Posterior vena cava (tissue), 2 donors: ENCODE results near the gene ZNF362. TPM values are rescaled to one million over a fixed set of nuclear protein-coding genes. Genes with fewer than 3 reads are reported as not detected.

Experiments
- DNase-seq: peaks from one replicate; pipeline ENCODE4 v3.0.0-alpha.2; 2020; ENCODE audit warnings: low spot score
- intact Hi-C, 2 donors: fragments of 100-400 bp; cut with DNase I; formaldehyde crosslinking; loops; one replicate each; pipeline versions ENCODE4 v1.14.1 to v1.14.2; 2022 to 2023
- long read RNA-seq, 2 donors: library from polyadenylated mRNA; unstranded; transcript quantifications; one replicate each; pipeline ENCODE4 v2.0.0, GENCODE V29; 2020 to 2021
- total RNA-seq, 2 donors: library from RNA; stranded (reverse); fragmentation: NEBNext Ultra II Directional; extraction: Animal tissue kit (Norgen Biotek cat#: 25700); gene quantifications; one replicate each; pipeline ENCODE4 v1.2.1, GENCODE V29; 2021
- donor health status: DM: yes; HTN: yes; CAD: no.
- donor health status: DM: yes; HTN: yes; CAD: no.

Gene ZNF362
- total RNA-seq: 10 to 100 TPM; 25.8 to 37.0 TPM
- long read RNA-seq, donor 1, partial matches to known transcripts: 4 of 11 reads
- long read RNA-seq, donor 1, other reads (novel, unspliced or antisense): 6 of 11 reads
- long read RNA-seq, donor 2, partial matches to known transcripts: 30 of 30 reads
- long read RNA-seq, donor 2, other reads (novel, unspliced or antisense): 0 of 30 reads

DNA sequence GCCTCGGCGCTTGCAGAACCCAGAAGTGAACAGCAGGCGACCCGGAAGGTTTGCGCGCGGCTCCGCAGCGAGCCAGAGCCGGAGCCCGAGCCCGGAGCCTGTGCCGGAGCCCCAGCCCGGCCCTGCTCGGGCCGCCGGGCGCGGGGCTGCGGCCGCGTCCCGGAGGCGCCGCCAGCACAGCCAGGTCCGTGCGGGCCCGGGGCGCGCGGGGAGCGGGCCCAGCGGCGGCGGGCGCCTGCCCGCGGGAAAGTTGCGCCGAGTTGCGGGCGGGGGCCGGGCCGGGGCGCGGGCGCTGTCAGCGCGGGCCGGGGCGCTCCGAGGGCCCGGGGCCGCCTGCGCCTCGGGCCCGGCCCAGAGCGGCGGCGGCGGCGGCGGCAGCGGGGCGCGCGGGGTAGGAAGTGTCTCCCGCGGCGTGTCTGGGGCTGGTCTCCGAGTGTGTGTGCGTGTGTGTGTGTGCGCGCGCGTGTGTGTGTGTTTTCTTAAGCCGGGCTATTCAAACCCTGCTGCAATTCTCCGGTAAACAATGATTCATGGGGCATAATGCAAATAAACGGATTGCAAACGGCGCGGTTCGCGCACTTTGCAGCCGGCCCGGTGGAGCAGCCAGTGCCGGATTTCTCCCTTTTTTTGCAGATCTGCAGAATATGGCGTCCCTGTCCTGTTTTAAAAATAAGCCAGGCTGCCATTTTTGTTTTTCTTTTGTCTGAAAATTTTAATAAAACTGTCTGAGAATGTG, at the start of gene ZNF362:
TSS of gene ZNF362 (plus strand) at position 22 of the 736 bp plus-strand sequence. CDS start 14,083 bp downstream, outside the sequence.
- DNase-seq: peak; percentile 85
- intact Hi-C loops: no loop called here

DNA sequence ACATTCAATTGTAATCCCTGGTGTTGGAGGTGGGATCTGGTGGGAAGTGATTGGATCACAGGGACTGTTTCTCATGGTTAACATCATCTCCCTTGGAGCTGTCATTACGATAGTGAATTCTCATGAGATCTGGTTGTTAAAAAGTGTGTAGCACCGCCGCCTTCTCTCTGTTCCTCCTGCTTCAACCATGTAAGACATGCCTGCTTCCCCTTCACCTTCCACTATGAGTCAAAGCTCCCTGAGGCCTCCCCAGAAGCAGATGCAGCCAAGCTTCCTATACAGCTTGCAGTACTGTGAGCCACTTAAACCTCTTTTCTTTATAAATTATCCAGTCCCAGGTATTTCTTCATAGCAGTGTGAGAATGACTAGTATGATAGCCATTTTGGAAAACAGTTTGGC, 44.3 kb upstream of the ZNF362 start:
- intact Hi-C loops: no loop called here
- DNase-seq: no peak

- intact Hi-C loops: loop anchor here in 1 of 2 donors (1.0 kb wide), 1 partner anchor 149 kb away; no protein-coding TSS in a partner anchor
- DNase-seq: no peak
Measured at GRCh38 chr1:33219886-33220661, 36.2 kb upstream of the ZNF362 start.

- intact Hi-C loops: loop anchor here in 1 of 2 donors (1.0 kb wide), 1 partner anchor 148 kb away; no protein-coding TSS in a partner anchor
- no peak for DNase-seq
Measured at GRCh38 chr1:33220676-33221384, 35.5 kb upstream of the ZNF362 start.

DNA sequence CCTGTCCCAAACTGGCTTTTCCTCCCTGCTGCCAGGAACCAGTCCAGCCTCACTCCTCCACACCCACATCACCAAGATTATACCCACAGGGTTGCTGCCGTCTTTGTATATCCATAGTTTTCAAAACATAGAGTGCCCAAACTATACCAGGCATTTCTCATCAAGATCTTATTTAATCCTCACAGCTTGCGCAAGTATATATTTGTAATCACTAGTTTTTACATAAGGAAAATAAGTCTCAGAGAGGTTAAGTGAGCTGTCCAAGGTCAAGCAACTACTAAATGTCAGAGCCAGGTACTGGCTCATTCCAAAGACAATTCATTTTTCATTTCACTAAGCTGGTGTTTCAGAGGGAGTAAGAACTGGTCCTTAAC, 34.9 kb upstream of the ZNF362 start:
- no peak for DNase-seq
- intact Hi-C loops: no loop called here

DNA sequence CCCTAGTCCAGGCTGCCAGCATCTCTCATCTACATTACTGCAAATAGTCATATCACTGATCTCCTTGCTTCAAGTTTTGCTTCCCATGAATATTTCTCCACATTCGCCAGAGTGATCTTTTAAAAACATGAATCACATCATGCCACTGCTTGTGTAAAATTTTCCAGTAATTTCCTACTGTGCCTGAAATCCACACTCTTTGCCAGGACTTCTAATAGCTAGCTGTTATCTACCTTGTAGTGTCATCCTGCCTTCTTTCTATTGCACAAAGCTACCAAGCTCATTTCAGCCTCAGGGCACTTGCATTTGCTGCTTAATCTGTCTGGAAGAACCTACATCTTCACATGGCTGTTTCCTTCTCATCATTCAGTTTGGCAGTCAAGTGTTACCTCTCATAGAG, 33.9 kb upstream of the ZNF362 start:
- no peak for DNase-seq
- intact Hi-C loops: no loop called here

DNA sequence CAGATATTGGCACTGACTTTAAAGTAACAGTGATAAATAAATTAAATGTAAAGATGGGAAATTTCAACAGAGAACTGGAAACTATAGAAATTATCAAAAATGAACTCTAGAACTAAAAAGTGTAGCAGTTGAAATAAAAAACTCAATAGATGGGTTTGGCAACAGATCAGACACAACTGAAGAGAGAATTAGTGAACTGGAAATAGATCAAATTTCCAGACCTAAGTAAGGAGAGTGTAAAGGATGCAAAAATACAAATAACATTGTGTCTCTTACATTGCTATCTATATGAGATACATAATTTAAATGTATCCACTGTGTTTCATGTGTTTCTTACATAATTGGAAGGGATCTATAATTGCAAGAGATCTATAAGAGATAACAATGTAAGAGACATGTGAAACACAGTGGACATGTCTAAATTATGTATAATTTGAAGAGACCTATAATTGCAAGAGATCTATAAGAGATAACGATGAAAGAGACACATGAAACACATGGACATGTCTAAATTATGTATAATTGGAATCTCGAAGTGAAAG, 32.1 kb upstream of the ZNF362 start:
- intact Hi-C loops: no loop called here

GRCh38 chr1:33225586-33225985, 30.7 kb upstream of the ZNF362 start:
- intact Hi-C loops: no loop called here
- no peak for DNase-seq

More for the DNA sequence above, 32.1 kb upstream of the ZNF362 start:
- no peak for DNase-seq

DNA sequence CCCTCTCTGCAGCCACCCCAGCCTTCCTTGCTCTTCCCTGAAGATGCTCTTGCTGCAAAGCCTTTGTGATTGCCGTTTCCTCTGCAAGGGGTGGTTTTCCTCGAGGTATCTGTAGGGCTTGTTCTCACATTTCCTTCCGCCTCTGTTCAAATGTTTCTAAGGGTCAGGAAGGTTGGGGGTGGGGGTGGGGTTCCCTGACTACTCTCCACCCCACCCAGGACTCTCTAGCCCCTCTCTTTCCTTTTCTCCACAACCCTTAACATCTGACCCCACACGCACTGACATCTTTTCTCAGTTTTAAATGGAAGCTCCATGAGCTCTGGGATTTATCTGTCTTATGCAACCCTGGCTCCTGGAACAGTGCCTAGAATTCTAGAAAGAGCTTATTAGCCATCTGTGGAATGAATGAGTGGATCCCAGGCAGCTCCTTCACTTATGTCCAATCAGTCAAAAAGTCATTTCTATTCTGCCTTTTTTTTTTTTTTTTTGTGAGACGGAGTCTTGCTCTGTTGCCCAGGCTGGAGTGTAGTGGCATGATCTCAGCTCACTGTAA, 27.3 kb upstream of the ZNF362 start:
- intact Hi-C loops: no loop called here
- DNase-seq: no peak

DNA sequence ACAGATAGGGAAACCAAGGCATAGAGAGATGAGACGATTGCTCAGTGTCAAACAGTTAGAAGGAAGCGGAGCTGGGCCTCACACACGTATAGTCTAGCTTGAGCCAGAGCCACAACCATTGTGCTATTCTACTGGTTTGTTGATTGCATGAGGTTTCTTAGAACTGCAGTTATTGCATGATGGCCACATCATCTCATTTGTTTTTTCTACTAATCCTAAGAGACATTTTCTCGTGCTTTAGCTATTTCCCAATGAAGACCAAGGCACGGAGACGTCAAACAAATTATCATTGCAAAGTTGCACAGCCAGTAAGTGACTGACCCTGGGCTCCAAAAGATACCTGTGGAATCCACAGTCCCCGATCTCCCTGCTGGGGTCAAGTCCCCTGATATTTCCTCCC, 25.1 kb upstream of the ZNF362 start:
- intact Hi-C loops: loop anchor here in 1 of 2 donors (10.0 kb wide), 1 partner anchor 234 kb away; no protein-coding TSS in a partner anchor

DNA sequence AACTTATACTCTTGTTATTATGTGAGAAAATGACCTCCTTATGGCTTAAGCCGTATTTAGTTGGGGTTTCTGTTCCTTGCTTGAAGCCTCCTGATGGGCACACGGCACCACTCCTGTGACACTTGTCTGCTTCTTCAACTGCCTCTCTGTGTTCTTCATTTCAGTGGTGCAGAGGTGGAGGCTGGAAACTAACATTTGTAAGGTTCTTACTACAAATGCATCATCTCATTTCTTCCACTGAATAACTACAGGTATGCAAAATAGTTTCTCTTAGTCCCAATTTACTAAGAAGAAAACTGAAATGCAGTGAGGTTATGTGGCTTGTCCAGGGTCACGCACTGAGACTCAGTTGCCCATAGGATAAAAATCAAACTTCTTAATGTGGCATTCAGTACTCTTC, 23.6 kb upstream of the ZNF362 start:
- no peak for DNase-seq
- intact Hi-C loops: loop anchor here in 1 of 2 donors (10.0 kb wide), 1 partner anchor 232 kb away; no protein-coding TSS in a partner anchor

More for the DNA sequence above, 25.1 kb upstream of the ZNF362 start:
- DNase-seq: no peak

- intact Hi-C loops: loop anchor here in 1 of 2 donors (10.0 kb wide), 1 partner anchor 231 kb away; no protein-coding TSS in a partner anchor
- no peak for DNase-seq
Measured at GRCh38 chr1:33234131-33234530, 22.2 kb upstream of the ZNF362 start.

DNA sequence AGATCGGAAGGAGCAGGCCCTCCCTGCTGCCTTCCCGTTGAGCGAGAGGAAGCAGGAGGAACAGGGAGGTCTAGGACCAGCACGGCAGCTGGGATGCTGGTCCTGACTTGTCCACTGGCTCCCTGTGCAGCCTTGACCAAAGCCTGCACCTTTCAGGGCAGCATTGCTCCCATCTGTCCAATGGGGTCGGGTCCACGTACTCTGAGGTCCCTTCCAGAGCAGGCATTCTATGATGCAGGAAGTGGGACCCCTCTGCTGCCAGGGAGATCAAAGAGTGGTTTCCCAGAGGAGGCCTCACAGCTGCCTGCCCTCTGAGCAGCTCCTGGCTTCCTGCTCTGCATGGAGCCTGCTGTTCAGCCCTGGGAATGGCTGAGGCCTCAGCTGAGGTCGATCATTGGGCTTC, 21.7 kb upstream of the ZNF362 start:
- DNase-seq: peak; percentile 42
- intact Hi-C loops: loop anchor here in 1 of 2 donors (10.0 kb wide), 1 partner anchor 230 kb away; no protein-coding TSS in a partner anchor

DNA sequence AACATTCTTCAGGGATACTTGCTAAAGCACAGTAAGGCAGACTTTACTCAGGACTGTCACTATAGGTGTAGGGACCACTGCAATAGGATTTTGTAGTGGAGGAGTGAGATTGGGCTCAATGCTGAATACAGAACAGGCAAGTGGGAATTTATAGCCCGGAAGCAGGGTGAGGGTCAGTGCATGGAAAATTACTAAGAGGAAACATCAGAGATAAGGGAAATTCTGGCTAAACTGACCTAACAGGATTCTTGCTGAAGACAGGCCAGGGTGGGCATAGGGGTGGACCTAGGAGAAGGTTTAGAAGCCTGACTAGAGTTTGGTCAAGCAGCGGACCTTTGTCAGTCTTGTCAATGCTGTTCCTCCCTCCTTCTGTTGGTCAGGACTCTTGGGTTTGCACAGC, 20.8 kb upstream of the ZNF362 start:
- intact Hi-C loops: loop anchor here in 1 of 2 donors (10.0 kb wide), 1 partner anchor 229 kb away; no protein-coding TSS in a partner anchor
- DNase-seq: peak; percentile 13

DNA sequence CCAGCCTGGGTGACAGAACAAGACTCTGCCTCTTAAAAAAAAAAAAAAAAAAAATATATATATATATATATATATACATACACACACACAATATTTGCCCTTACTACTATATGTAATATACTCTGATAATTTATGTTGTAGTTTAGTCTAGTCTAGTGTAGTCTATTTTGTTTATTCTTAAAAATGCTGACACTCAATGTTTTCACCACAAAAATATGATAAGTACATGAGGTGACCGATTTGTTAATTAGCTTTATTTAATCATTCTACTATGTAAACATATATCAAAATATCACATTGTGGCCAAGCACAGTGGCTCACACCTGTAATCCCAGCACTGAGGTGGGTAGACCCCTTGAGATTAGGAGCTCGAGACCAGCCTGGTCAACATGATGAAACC, 19.8 kb upstream of the ZNF362 start:
- no peak for DNase-seq
- intact Hi-C loops: loop anchor here in 1 of 2 donors (10.0 kb wide), 1 partner anchor 228 kb away; no protein-coding TSS in a partner anchor

DNA sequence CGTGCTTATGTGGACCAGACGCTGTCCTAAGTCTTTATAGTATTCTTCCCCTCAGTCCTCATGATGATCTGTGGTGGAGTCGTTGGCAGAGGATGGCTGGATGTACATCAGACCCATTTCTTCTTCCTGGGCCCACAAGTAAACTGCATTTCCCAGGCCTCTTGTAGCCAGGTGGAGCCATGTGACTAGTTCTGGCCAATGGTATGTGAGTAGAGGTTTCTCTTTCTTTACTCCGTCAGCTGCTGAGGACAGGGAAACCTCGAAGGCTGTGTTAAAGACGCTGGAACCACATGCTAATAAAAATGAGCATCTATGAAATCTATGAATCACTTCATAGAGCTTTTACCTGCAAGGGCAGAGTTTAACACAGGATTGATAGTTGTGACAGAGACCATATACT, 18.7 kb upstream of the ZNF362 start:
- intact Hi-C loops: loop anchor here in 1 of 2 donors (10.0 kb wide), 1 partner anchor 227 kb away; no protein-coding TSS in a partner anchor
- peak; percentile 26 for DNase-seq

- peak; percentile 3 for DNase-seq
- intact Hi-C loops: loop anchor here in 1 of 2 donors (10.0 kb wide), 1 partner anchor 227 kb away; no protein-coding TSS in a partner anchor
Measured at GRCh38 chr1:33238194-33238724, 18.0 kb upstream of the ZNF362 start.

GRCh38 chr1:33239410-33239809, 16.9 kb upstream of the ZNF362 start:
- intact Hi-C loops: loop anchor here in 1 of 2 donors (10.0 kb wide), 1 partner anchor 225 kb away; no protein-coding TSS in a partner anchor
- DNase-seq: peak; percentile 14
